Lung (tissue), 12 donors: ENCODE results near the gene SLC27A1. TPM values are rescaled to one million over a fixed set of nuclear protein-coding genes. Genes with fewer than 3 reads are reported as not detected.

Source experiments
- ATAC-seq: fragments of 200-7000 bp; cut with Tn5 transposase; one replicate; pipeline ENCODE4 v1.9.1; 2020; ENCODE audit warnings: moderate number of reproducible peaks; ENCODE audit not compliant: insufficient read depth, low FRiP score
- DNase-seq, 3 donors: peaks; one replicate each; pipeline ENCODE4 v3.0.0-alpha.2; 2013 to 2017
- H3K27ac ChIP-seq, 2 donors: one replicate each; pipeline ENCODE4 v1.5.1; 2013; ENCODE audit warnings: mild to moderate bottlenecking in 2 of 2, moderate library complexity in 2 of 2, control low read depth in 1 of 2, inconsistent platforms in 1 of 2, low read depth in 1 of 2, low read length in 1 of 2
- H3K27me3 ChIP-seq, 3 donors: one replicate each; pipeline ENCODE4 v1.5.1; 2013; ENCODE audit warnings: low read length in 2 of 3; ENCODE audit not compliant: control insufficient read depth in 3 of 3, insufficient read depth in 3 of 3
- H3K36me3 ChIP-seq, 4 donors: one replicate each; pipeline ENCODE4 v1.5.1; 2013; ENCODE audit warnings: low read length in 4 of 4, mild to moderate bottlenecking in 1 of 4, moderate library complexity in 1 of 4; ENCODE audit not compliant: control insufficient read depth in 4 of 4, insufficient read depth in 4 of 4
- H3K4me1 ChIP-seq, 5 donors: one replicate each; pipeline ENCODE4 v1.5.1; 2013; ENCODE audit warnings: low read length in 5 of 5, mild to moderate bottlenecking in 2 of 5, moderate library complexity in 1 of 5; ENCODE audit not compliant: control insufficient read depth in 5 of 5, insufficient read depth in 5 of 5
- H3K4me3 ChIP-seq: one replicate; pipeline ENCODE4 v1.5.1; 2013; ENCODE audit warnings: mild to moderate bottlenecking, control low read depth, moderate library complexity
- H3K9ac ChIP-seq, 2 donors: one replicate each; pipeline ENCODE4 v1.5.1; 2013; ENCODE audit warnings: low read length in 2 of 2, control low read depth in 1 of 2; ENCODE audit not compliant: insufficient read depth in 1 of 2
- H3K9me3 ChIP-seq, 4 donors: one replicate each; pipeline ENCODE4 v1.5.1; 2013; ENCODE audit warnings: low read length in 3 of 4, mild to moderate bottlenecking in 1 of 4, moderate library complexity in 1 of 4; ENCODE audit not compliant: control insufficient read depth in 4 of 4, insufficient read depth in 3 of 4
- WGBS, 2 donors: extraction: QIAGEN DNeasy Blood & Tissue Kit; methylation state at CpG; one replicate each; pipeline ENCODE4 v1.1.7; 2013; 5-methylcytosine and 5-hydroxymethylcytosine counted together
- polyA plus RNA-seq, 2 donors: library from polyadenylated mRNA; stranded (reverse); fragments of 200-250 nt; gene quantifications; one replicate each; pipeline ENCODE4 v1.2.1, GENCODE V29; 2013
- total RNA-seq, 2 donors: library from RNA; depleted of rRNA in 1 of 2; stranded (reverse); fragments of >200 nt in 1 of 2; gene quantifications; one replicate each; pipeline ENCODE4 v1.2.1, GENCODE V29; 2014 to 2021
- TF ChIP-seq, protein P1 (sequence below): IDR thresholded peaks from 2 replicates; pipeline ENCODE4 v1.5.1; 2012; ENCODE audit warnings: mild to moderate bottlenecking; ENCODE audit errors: control extremely low read depth, extremely low read depth
- donor health status: control.
- donor health status: control.
- donor health status: Bipolar disorder and iron deficiency.
- donor health status: healthy.
- donor health status: DM: yes; HTN: yes; CAD: no.

Gene SLC27A1
- total and polyA plus RNA-seq, 4 donors, result 12.2 to 26.9 (median 20.6) TPM

DNA sequence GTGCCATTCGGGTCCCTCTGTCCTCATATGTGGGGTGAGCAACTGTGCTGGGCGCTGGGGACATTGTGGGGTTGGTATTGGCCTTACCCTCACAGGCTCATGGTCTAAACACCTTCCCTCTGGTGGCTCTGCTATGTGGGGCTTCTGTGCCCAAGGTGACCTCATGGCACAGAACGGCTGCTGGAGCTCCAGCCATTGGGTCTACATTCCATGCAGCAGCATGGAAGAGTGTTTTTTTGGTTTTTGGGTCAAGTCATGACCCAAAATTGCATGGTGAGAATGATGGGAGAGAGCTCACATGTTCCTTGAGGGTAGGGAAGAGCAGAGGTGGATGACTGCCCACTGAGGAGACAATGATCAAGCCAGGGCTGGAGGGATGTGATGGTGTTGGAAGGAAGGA is 58.3 kb downstream of the SLC27A1 start:
- Histone ChIP-seq H3K9me3 (peaks cover 0 to 9% (median 2%) of the 10 kb centered on the region in 4 donors), H3K36me3 (no peaks in the 10 kb centered on the region), H3K27me3 (no peaks in the 10 kb centered on the region), H3K4me3 (no peak overlapping the region), H3K4me1 (peaks cover 0 to under 1% (median 0%) of the 10 kb centered on the region in 5 donors), H3K9ac (no peak overlapping the region), H3K27ac (no peak overlapping the region)
- ATAC-seq (no peak), DNase-seq (no peak)
- TF ChIP-seq, protein P1, sequence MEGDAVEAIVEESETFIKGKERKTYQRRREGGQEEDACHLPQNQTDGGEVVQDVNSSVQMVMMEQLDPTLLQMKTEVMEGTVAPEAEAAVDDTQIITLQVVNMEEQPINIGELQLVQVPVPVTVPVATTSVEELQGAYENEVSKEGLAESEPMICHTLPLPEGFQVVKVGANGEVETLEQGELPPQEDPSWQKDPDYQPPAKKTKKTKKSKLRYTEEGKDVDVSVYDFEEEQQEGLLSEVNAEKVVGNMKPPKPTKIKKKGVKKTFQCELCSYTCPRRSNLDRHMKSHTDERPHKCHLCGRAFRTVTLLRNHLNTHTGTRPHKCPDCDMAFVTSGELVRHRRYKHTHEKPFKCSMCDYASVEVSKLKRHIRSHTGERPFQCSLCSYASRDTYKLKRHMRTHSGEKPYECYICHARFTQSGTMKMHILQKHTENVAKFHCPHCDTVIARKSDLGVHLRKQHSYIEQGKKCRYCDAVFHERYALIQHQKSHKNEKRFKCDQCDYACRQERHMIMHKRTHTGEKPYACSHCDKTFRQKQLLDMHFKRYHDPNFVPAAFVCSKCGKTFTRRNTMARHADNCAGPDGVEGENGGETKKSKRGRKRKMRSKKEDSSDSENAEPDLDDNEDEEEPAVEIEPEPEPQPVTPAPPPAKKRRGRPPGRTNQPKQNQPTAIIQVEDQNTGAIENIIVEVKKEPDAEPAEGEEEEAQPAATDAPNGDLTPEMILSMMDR, result no peak
- 97% methylated on average over 3 of the region's 3 CpGs for WGBS, 2 donors

DNA sequence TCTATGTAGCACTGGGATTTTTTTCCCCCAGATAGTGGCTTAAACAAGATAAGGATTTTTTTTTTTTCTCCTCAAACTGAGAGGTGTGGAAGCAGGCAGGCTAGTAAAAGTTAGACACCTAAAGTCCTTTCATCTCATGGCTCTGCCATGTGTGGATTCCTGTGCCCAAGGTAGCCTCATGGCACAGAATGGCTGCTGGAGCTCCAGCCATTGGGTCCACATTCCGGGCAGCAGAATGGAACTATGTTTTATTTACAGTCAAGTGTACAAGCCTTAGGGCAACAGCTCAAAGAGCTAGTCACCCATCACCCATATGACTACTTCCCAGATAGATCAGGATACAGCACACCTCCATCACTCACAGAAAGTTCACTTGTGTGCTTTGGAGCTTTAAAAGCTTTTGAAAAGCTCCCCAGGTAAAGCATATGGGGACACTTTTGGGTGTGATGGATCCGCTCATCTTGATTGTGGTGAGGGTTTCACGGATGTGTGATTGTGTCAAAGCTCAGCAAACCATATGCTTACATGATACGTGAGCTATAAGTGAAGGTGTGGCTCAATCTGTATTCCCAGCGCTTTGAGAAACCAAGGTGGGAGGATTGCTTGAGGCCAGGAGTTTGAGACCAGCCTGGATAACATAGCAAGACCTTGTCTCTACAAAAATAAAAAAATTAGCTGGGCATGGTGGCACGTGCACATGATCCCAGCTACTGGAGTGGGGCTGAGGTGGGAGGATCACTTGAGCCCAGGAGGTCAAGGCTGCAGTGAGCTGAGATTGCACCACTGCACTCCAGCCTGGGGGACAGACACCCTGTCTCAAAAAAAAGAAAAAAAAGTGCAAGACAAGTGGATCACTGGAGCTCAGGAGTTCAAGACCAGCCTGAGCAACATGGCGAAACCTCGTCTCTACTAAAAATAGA is 59.2 kb downstream of the SLC27A1 start:
- Histone ChIP-seq H3K4me3 (no peak overlapping the region), H3K9me3 (peaks cover 0 to 9% (median 2%) of the 10 kb centered on the region in 4 donors), H3K9ac (no peak overlapping the region), H3K4me1 (no peaks in the 10 kb centered on the region), H3K27me3 (no peaks in the 10 kb centered on the region), H3K27ac (no peak overlapping the region), H3K36me3 (no peaks in the 10 kb centered on the region)
- ATAC-seq (no peak), DNase-seq (no peak)
- WGBS, 2 donors, result 76 to 77% methylated on average over 8 of the region's 8 CpGs
- TF ChIP-seq, protein P1, result no peak

DNA sequence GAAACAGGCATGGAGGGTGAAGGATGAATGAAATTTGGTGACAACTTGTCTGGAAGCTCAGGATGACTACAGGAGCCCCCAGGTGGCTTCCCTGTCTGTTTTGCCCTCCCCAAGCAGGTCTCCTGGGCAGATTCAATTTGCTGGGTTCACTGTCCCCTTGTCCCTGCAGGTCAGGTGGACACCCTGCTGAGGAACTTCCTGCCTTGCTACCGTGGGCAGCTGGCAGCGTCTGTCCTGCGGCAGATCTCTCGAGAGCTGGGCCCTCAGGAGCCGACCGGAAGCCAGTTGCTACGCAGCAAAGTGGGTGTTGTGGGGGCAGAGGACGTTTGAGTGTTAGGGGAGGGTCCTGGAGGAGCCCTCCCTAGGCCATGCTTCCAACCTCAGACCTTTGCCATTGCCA is 60.3 kb downstream of the SLC27A1 start:
- Histone ChIP-seq H3K36me3 (no peaks in the 10 kb centered on the region), H3K27ac (no peak overlapping the region), H3K9me3 (peaks cover 0 to 7% (median 2%) of the 10 kb centered on the region in 4 donors), H3K9ac (no peak overlapping the region), H3K4me1 (no peaks in the 10 kb centered on the region), H3K4me3 (no peak overlapping the region), H3K27me3 (no peaks in the 10 kb centered on the region)
- ATAC-seq (no peak), DNase-seq (peak in 2 of 3 donors; percentile 37 to 42)
- TF ChIP-seq, protein P1, result no peak
- 32 to 36% methylated on average over 8 of the region's 8 CpGs for WGBS, 2 donors
